GM13977 (cell line): ENCODE results near the gene SLC6A5.

Source experiments
- DNase-seq: peaks from one replicate; pipeline ENCODE4 v3.0.0; 2012; ENCODE audit warnings: low spot score
- in situ Hi-C: fragments of 300-500 bp; cut with MboI; formaldehyde crosslinking; loops from one replicate; pipeline ENCODE4 v1.12.0; 2022; ENCODE audit warnings: low sequenced_read_pairs, low pct_unique_long_range_greater_than_20kb, mixed read lengths, inconsistent platforms; ENCODE audit not compliant: unreplicated experiment
- TF ChIP-seq, protein P1 (sequence below): IDR thresholded peaks from 2 replicates; pipeline ENCODE4 v1.5.1; 2012; ENCODE audit warnings: mild to moderate bottlenecking, control low read depth; ENCODE audit not compliant: insufficient read depth; ENCODE audit errors: extremely low read depth, missing control alignments

The SLC6A5 gene

DNA sequence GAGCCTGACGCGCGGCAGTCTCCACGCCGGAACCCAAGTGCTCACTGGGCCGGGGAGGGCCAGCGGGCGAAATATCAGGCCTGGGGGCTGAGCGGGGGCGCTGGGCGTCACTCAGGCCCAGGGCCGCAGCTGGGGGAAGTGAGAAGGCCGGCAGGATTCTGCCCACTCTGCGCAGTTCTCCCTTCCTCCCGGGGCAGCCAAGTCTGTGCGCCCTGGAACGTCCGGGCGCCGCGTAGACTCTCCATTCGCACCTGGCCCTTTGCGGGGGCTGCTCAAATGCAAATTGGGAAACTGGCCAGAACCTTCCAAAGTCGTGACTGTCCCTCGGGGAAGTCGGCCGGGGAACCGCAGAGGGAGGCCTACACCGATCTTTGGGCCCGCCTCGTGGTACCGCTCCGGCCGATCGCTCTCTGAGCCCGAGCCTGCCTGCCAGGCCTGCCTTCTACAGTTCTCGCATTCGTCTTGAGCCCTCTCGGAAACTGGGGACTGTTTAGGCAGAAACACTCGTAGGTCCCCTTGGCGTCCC is 2.2 kb upstream of the SLC6A5 start:
- DNase-seq, result no peak
- TF ChIP-seq, protein P1, sequence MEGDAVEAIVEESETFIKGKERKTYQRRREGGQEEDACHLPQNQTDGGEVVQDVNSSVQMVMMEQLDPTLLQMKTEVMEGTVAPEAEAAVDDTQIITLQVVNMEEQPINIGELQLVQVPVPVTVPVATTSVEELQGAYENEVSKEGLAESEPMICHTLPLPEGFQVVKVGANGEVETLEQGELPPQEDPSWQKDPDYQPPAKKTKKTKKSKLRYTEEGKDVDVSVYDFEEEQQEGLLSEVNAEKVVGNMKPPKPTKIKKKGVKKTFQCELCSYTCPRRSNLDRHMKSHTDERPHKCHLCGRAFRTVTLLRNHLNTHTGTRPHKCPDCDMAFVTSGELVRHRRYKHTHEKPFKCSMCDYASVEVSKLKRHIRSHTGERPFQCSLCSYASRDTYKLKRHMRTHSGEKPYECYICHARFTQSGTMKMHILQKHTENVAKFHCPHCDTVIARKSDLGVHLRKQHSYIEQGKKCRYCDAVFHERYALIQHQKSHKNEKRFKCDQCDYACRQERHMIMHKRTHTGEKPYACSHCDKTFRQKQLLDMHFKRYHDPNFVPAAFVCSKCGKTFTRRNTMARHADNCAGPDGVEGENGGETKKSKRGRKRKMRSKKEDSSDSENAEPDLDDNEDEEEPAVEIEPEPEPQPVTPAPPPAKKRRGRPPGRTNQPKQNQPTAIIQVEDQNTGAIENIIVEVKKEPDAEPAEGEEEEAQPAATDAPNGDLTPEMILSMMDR, result no peak
- in situ Hi-C loops, result no loop called here

DNA sequence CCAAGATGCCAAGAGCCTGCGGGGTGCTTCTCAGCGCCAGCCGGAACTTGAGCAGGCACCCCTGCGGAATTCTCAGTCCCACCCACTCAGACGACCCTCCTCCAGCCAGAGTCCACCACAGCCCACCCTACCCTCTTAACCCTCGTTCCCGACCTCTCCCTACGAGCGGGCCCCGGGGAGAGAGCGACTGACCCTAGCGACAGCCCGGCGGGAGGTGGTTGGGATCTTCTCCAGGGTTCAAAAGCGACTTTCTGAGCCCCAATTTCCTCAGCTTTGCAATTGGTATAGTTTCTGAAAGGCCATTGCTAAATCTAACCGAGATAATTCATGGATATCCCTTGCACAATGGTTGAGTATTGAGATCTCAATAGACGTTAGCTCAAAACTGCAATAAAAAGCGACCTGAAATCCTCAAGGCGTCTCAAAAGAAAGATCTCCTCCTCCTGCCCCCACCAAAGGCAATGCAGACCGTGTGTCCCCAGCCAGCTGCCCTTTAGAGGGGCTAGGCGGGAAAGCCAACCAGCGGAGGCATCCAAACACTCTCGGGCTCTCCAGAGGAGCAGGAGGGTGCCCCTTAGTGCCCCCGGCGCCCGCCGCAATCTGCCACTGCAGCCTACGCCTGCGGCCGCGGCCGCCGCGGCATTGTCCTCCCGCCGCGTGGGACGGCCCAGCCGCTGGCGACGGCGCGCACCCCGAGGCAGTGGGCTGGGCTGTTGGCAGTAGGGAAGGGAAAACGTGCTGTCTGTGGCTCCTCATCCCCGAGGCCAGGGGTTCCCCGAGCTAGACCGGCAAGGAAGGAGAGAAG is 1.5 kb upstream of the SLC6A5 start:
- in situ Hi-C loops, result no loop called here
- TF ChIP-seq, protein P1, result no peak
- no peak for DNase-seq

DNA sequence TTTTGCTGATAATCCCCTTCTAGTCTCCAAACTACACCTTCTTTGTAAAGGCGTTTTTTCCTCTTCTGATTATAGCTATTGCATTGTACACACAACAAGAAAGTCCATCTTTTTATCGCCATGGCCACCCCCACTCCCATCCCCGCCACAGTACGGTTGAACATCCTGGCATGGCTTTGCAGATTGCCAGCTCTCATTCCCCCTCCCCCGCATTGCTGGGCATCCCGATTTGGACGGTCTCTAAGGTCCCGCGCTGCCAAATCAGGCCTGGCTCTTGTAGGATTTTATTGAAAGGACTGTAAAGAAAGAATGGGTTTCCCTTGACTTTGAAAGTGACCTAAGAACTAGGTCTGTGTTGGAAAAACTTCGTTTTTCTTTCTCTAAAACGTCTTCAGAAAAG is 916 bp upstream of the SLC6A5 start:
- TF ChIP-seq, protein P1, result no peak
- in situ Hi-C loops, result no loop called here
- no peak for DNase-seq

DNA sequence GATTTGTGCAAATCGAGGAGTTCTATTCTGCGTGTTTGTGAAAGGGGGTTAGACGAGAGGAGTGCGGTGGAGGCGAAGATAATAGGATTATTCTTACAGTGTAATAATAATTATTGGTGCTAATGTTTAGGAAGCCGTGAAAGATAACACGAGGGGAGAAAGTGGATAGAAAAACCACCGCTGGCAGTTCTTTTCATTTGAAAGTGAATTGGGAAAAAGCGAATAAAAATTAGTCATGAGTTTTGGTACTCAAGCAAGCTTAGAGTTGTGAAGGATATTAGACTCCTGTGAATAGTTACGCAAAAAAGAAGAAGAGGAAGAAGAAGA is 575 bp downstream of the SLC6A5 start:
- TF ChIP-seq, protein P1, result no peak
- in situ Hi-C loops, result loop anchor here (25.0 kb wide), 2 partner anchors 213 to 438 kb away; partner anchors contain the start of genes DBX1 and PRMT3
- DNase-seq, result no peak

DNA sequence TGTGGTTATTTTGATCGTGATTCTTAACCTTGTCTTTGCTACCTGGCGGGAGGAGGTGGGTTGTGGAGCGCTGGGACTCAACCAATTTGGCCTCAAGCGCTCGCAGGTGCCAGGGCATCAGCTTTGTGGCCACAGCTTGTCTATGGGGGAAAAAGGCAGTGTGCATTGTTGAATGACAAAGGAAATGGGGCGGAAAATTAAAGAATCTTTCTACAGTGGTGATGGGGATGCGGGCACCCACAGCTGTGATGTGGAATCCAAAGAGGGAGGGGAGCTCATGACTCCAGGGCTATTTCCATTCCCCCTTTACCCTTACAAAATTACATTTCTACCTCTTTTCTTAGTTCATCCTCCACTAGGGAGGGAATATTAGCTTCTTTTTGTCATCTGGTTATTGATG is 1.1 kb downstream of the SLC6A5 start:
- in situ Hi-C loops, result loop anchor here (25.0 kb wide), 2 partner anchors 213 to 438 kb away; partner anchors contain the start of genes DBX1 and PRMT3
- TF ChIP-seq, protein P1, result no peak
- DNase-seq, result no peak

DNA sequence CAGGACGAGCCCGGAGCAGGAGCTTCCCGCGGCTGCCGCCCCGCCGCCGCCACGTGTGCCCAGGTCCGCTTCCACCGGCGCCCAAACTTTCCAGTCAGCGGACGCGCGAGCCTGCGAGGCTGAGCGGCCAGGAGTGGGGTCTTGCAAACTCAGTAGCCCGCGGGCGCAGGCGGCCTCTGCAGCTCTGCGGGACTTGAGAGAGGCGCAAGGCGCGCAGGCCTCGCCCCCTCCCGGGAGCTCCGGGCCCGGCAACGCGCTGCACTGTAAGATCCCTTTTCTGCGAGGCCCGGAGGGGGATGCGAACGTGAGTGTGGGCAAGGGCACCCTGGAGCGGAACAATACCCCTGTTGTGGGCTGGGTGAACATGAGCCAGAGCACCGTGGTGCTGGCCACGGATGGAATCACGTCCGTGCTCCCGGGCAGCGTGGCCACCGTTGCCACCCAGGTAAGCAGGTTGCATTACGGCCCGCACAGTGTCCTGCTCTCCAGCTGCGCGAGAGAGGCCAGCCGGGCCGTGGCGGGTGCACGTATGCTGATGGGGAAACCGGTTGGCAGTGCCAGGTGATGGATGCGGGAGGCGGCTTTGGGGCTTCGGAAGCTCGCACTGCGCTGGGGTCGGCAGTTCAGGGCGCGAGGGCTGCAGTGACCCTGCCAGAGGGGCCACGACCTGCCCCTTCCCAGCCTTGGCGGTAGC is 2.0 kb downstream of the SLC6A5 start:
- DNase-seq, result no peak
- TF ChIP-seq, protein P1, result no peak
- in situ Hi-C loops, result loop anchor here (25.0 kb wide), 2 partner anchors 214 to 439 kb away; partner anchors contain the start of genes DBX1 and PRMT3
